Renal cortical epithelial cell (primary cell): Measurements from ENCODE around the gene RPS6KA4. TPM values are rescaled to one million over a fixed set of nuclear protein-coding genes. Genes with fewer than 3 reads are reported as not detected.

Source experiments
- DNase-seq: peaks from one replicate; pipeline ENCODE4 v3.0.0-alpha.2; 2011; ENCODE audit warnings: low read depth
- total RNA-seq: library from RNA; depleted of rRNA; stranded (reverse); fragments of >200 nt; gene quantifications from 2 replicates; pipeline ENCODE4 v1.2.3, GENCODE V29; 2014

The RPS6KA4 gene
- total RNA-seq, 1 donor from 2014 or later: 46.0 TPM

GRCh38 chr11:64348383-64349024, 10.5 kb upstream of the RPS6KA4 start:
- no peak for DNase-seq

- DNase-seq: no peak
Observed at GRCh38 chr11:64349025-64349387, 10.0 kb upstream of the RPS6KA4 start.

GRCh38 chr11:64349404-64349803, 9.6 kb upstream of the RPS6KA4 start:
- no peak for DNase-seq

GRCh38 chr11:64351136-64351631, 7.8 kb upstream of the RPS6KA4 start:
- DNase-seq: no peak

- DNase-seq: no peak
Observed at GRCh38 chr11:64352099-64352994, 6.6 kb upstream of the RPS6KA4 start.

- no peak for DNase-seq
Observed at GRCh38 chr11:64352995-64353714, 5.8 kb upstream of the RPS6KA4 start.

GRCh38 chr11:64353715-64354506, 5.1 kb upstream of the RPS6KA4 start:
- DNase-seq: no peak

GRCh38 chr11:64355078-64355940, 3.7 kb upstream of the RPS6KA4 start:
- peak; percentile 61 for DNase-seq

- DNase-seq: no peak
Observed at GRCh38 chr11:64356498-64357411, 2.2 kb upstream of the RPS6KA4 start.

GRCh38 chr11:64357446-64357845, 1.5 kb upstream of the RPS6KA4 start:
- no peak for DNase-seq

- no peak for DNase-seq
Observed at GRCh38 chr11:64357904-64358535, 942 bp upstream of the RPS6KA4 start.

- DNase-seq: no peak
Observed at GRCh38 chr11:64358536-64358906, 441 bp upstream of the RPS6KA4 start.

- no peak for DNase-seq
Observed at GRCh38 chr11:64359712-64360445, 917 bp downstream of the RPS6KA4 start.

GRCh38 chr11:64360448-64360921, 1.5 kb downstream of the RPS6KA4 start:
- no peak for DNase-seq

GRCh38 chr11:64361659-64362058, 2.7 kb downstream of the RPS6KA4 start:
- no peak for DNase-seq

GRCh38 chr11:64362339-64362738, 3.4 kb downstream of the RPS6KA4 start:
- no peak for DNase-seq

- DNase-seq: no peak
Observed at GRCh38 chr11:64364435-64364834, 5.5 kb downstream of the RPS6KA4 start.

- DNase-seq: no peak
Observed at GRCh38 chr11:64364911-64365310, 5.9 kb downstream of the RPS6KA4 start.
